ENCODE data around the gene HAND1.
A peak's percentile ranks its signal among the peaks of the same experiment; 100 is the strongest.

The HAND1 gene

GRCh38 chr5:154478752-154479159 lies 729 bp upstream of the HAND1 start:
- peak in 2 of 3 experiments; percentile 36 to 44 for DNase-seq

GRCh38 chr5:154477382-154478223 lies 424 bp downstream of the HAND1 start:
- DNase-seq = no peak

- no peak for DNase-seq
These were observed 1.4 kb downstream of the HAND1 start for GRCh38 chr5:154476354-154477205.

GRCh38 chr5:154475591-154476353 lies 2.3 kb downstream of the HAND1 start:
- no peak for DNase-seq

GRCh38 chr5:154474396-154475334 lies 3.4 kb downstream of the HAND1 start:
- DNase-seq = no peak

GRCh38 chr5:154473581-154474283 lies 4.3 kb downstream of the HAND1 start:
- DNase-seq = no peak

GRCh38 chr5:154472871-154473580 lies 5.0 kb downstream of the HAND1 start:
- DNase-seq = no peak

GRCh38 chr5:154470947-154471870 lies 6.8 kb downstream of the HAND1 start:
- DNase-seq = peak in 1 of 3 experiments; percentile 3

GRCh38 chr5:154470137-154470536 lies 7.9 kb downstream of the HAND1 start:
- no peak for DNase-seq

- DNase-seq = peak; percentile 43 to 80 (median 71)
These were observed 10.2 kb downstream of the HAND1 start for GRCh38 chr5:154467655-154468354.

- DNase-seq = peak in 1 of 3 experiments; percentile 4
These were observed 11.4 kb downstream of the HAND1 start for GRCh38 chr5:154466671-154467070.

- DNase-seq = no peak
These were observed 11.9 kb downstream of the HAND1 start for GRCh38 chr5:154466147-154466546.

- no peak for DNase-seq
These were observed 12.9 kb downstream of the HAND1 start for GRCh38 chr5:154465169-154465568.

GRCh38 chr5:154464438-154464837 lies 13.6 kb downstream of the HAND1 start:
- DNase-seq = no peak

GRCh38 chr5:154461531-154461930 lies 16.5 kb downstream of the HAND1 start:
- DNase-seq = peak in 1 of 3 experiments; percentile 71

GRCh38 chr5:154460172-154460571 lies 17.9 kb downstream of the HAND1 start:
- DNase-seq = no peak

- DNase-seq = no peak
These were observed 19.0 kb downstream of the HAND1 start for GRCh38 chr5:154459015-154459414.

- no peak for DNase-seq
These were observed 21.5 kb downstream of the HAND1 start for GRCh38 chr5:154456540-154456939.

- DNase-seq = no peak
These were observed 22.4 kb downstream of the HAND1 start for GRCh38 chr5:154455585-154455984.

Data from NCI-H1417 (cell line).